ENCODE results near the gene THSD4.
"Not testable (repeated sequence)": the region's sequence is repeated elsewhere in the genome, so short reads cannot be mapped to it uniquely, and the experiment has no call there.

The THSD4 gene

DNA sequence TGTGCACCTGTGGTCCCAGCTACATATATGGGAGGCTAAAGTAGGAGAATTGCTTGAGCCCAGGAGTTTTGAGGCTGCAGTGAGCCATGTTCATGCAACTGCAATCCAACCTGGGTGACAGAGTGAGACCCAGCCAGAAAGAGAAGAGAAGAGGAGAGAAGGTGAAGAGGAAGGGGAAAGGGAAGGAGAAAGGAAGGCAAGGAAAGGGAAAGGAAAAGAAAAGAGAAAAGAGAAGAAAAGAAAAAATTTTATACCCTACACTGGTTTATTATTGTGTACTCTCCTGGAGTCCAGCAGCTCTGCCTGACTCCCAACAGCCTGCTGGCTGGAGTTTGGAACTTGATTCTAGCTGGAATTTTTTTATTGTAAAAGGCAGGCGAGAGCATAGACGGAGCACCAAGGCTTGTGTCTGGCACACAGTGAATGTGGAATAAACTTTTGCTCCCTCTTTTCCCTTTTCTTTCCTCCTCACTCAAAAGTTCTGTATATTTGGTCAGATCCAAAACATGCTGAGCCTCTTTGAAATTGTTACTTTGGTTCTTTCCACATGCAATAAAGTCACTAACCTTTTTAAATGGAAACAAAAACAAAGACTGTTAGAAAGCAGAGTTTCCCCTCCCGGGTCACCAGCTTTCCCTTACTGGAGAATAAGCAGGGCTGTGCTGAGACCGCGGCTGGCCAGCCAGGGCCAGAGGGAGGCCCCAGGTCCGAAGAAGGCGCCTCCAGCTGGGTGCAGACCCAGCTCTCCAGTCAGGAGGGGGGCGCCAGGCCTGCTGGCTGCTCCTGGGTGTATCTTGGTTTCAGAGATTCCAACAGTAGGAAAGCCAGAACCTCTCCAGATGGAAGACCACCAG, 9.9 kb downstream of the THSD4 start:
- no peaks in the 10 kb centered on the region for H3K9me2 ChIP-seq (ENCODE audit: low read depth, low read length)
- H3K4me3 ChIP-seq (ENCODE audit: low read depth, low read length, poor library complexity, severe bottlenecking), result no peak overlapping the region
- no peaks in the 10 kb centered on the region for H3K79me2 ChIP-seq (ENCODE audit: insufficient read depth, low read length)
- H3K9ac ChIP-seq (ENCODE audit: low read length), result no peak overlapping the region
- no peaks in the 10 kb centered on the region for H3K4me1 ChIP-seq (ENCODE audit: insufficient read depth, low read length, severe bottlenecking)
- H3K27ac ChIP-seq (ENCODE audit: low read depth, low read length, poor library complexity, severe bottlenecking), result no peak overlapping the region
- no peaks in the 10 kb centered on the region for H3K36me3 ChIP-seq (ENCODE audit: insufficient read depth, low read length)
- no peaks in the 10 kb centered on the region for H4K20me1 ChIP-seq (ENCODE audit: insufficient read depth, low read length)
- H3K9me3 ChIP-seq (ENCODE audit: low read length), result no peaks in the 10 kb centered on the region
- H3F3A ChIP-seq (ENCODE audit: insufficient read depth, low read length), result no peaks in the 10 kb centered on the region
- H3K4me2 ChIP-seq (ENCODE audit: low read length), result no peak overlapping the region
- H3K27me3 ChIP-seq (ENCODE audit: insufficient read depth, low read length), result no peaks in the 10 kb centered on the region; the same call in 1 of the 2 replicates
- H2AFZ ChIP-seq (ENCODE audit: low read length), result no peak overlapping the region
- TF ChIP-seq, protein P1, sequence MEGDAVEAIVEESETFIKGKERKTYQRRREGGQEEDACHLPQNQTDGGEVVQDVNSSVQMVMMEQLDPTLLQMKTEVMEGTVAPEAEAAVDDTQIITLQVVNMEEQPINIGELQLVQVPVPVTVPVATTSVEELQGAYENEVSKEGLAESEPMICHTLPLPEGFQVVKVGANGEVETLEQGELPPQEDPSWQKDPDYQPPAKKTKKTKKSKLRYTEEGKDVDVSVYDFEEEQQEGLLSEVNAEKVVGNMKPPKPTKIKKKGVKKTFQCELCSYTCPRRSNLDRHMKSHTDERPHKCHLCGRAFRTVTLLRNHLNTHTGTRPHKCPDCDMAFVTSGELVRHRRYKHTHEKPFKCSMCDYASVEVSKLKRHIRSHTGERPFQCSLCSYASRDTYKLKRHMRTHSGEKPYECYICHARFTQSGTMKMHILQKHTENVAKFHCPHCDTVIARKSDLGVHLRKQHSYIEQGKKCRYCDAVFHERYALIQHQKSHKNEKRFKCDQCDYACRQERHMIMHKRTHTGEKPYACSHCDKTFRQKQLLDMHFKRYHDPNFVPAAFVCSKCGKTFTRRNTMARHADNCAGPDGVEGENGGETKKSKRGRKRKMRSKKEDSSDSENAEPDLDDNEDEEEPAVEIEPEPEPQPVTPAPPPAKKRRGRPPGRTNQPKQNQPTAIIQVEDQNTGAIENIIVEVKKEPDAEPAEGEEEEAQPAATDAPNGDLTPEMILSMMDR (IDR thresholded peaks at IDR 0.05; ENCODE audit: low read length), result no peak
- no peak for TF ChIP-seq EZH2 (IDR thresholded peaks at IDR 0.05; ENCODE audit: borderline replicate concordance, low read length)

DNA sequence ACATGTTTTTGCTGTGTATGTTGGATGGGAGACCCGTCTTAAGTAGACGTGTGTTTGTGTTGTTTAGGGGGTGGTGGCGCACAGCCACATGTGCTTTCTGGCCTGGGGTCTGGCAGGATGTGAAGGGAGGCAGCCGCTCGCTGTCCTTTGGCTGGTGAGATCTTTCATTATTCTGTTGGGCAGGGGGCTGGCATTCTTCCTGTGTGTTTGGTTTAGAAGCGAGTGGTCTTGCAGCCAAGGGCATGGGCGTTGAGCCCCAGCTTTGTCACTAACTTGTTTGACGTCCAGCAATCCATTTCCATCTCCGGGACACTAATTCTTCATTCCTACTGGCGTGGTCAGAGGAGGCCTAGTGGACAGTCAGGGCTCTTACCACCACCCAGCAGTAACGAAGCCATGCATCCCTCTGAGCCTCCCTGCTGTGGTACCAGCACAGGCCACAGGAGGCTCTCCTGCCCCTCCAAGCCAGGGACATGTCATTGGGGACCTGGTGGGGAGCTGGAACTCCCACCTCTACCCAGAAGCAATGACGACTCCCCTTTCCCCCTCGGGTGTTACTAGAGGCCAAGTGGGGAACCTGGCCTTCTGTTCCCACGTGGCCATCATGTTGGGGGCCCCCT, 10.7 kb downstream of the THSD4 start:
- H3K9ac ChIP-seq (ENCODE audit: low read length), result no peak overlapping the region
- H3K27ac ChIP-seq (ENCODE audit: low read depth, low read length, poor library complexity, severe bottlenecking), result no peak overlapping the region
- no peaks in the 10 kb centered on the region for H3K9me2 ChIP-seq (ENCODE audit: low read depth, low read length)
- H3K4me3 ChIP-seq (ENCODE audit: low read depth, low read length, poor library complexity, severe bottlenecking), result no peak overlapping the region
- no peaks in the 10 kb centered on the region for H3F3A ChIP-seq (ENCODE audit: insufficient read depth, low read length)
- no peaks in the 10 kb centered on the region for H3K9me3 ChIP-seq (ENCODE audit: low read length)
- H4K20me1 ChIP-seq (ENCODE audit: insufficient read depth, low read length), result no peaks in the 10 kb centered on the region
- H2AFZ ChIP-seq (ENCODE audit: low read length), result no peak overlapping the region
- H3K4me2 ChIP-seq (ENCODE audit: low read length), result no peak overlapping the region
- TF ChIP-seq EZH2 (IDR thresholded peaks at IDR 0.05; ENCODE audit: borderline replicate concordance, low read length), result no peak
- TF ChIP-seq, protein P1 (IDR thresholded peaks at IDR 0.05; ENCODE audit: low read length), result peak; percentile 20; the same call in 1 of the 2 replicates
- no peaks in the 10 kb centered on the region for H3K36me3 ChIP-seq (ENCODE audit: insufficient read depth, low read length)
- no peaks in the 10 kb centered on the region for H3K79me2 ChIP-seq (ENCODE audit: insufficient read depth, low read length)
- no peaks in the 10 kb centered on the region; the same call in 1 of the 2 replicates for H3K27me3 ChIP-seq (ENCODE audit: insufficient read depth, low read length)
- H3K4me1 ChIP-seq (ENCODE audit: insufficient read depth, low read length, severe bottlenecking), result no peaks in the 10 kb centered on the region

- Histone ChIP-seq H3K4me3 (ENCODE audit: low read depth, low read length, poor library complexity, severe bottlenecking) (no peak overlapping the region), H3K4me1 (ENCODE audit: insufficient read depth, low read length, severe bottlenecking) (no peaks in the 10 kb centered on the region), H3K36me3 (ENCODE audit: insufficient read depth, low read length) (no peaks in the 10 kb centered on the region), H3K4me2 (ENCODE audit: low read length) (no peak overlapping the region), H3K79me2 (ENCODE audit: insufficient read depth, low read length) (no peaks in the 10 kb centered on the region), H4K20me1 (ENCODE audit: insufficient read depth, low read length) (no peaks in the 10 kb centered on the region), H3K9me2 (ENCODE audit: low read depth, low read length) (no peaks in the 10 kb centered on the region), H3K9ac (ENCODE audit: low read length) (no peak overlapping the region), H2AFZ (ENCODE audit: low read length) (no peak overlapping the region), H3K27ac (ENCODE audit: low read depth, low read length, poor library complexity, severe bottlenecking) (no peak overlapping the region), H3K9me3 (ENCODE audit: low read length) (no peaks in the 10 kb centered on the region), H3F3A (ENCODE audit: insufficient read depth, low read length) (no peaks in the 10 kb centered on the region), H3K27me3 (ENCODE audit: insufficient read depth, low read length) (no peaks in the 10 kb centered on the region; the same call in 1 of the 2 replicates)
- TF ChIP-seq EZH2 (IDR thresholded peaks at IDR 0.05; ENCODE audit: borderline replicate concordance, low read length), result no peak
- TF ChIP-seq, protein P1 (IDR thresholded peaks at IDR 0.05; ENCODE audit: low read length), result no peak
These were observed 11.8 kb downstream of the THSD4 start for GRCh38 chr15:71127083-71127482.

GRCh38 chr15:71128159-71128558, 12.9 kb downstream of the THSD4 start:
- not testable (repeated sequence) for H3K9me3 ChIP-seq (ENCODE audit: low read length); H3K27me3 ChIP-seq (ENCODE audit: insufficient read depth, low read length); H2AFZ ChIP-seq (ENCODE audit: low read length); H4K20me1 ChIP-seq (ENCODE audit: insufficient read depth, low read length); H3K4me1 ChIP-seq (ENCODE audit: insufficient read depth, low read length, severe bottlenecking); H3K79me2 ChIP-seq (ENCODE audit: insufficient read depth, low read length); H3K36me3 ChIP-seq (ENCODE audit: insufficient read depth, low read length); H3K9ac ChIP-seq (ENCODE audit: low read length); H3F3A ChIP-seq (ENCODE audit: insufficient read depth, low read length); H3K4me2 ChIP-seq (ENCODE audit: low read length); H3K9me2 ChIP-seq (ENCODE audit: low read depth, low read length); H3K4me3 ChIP-seq (ENCODE audit: low read depth, low read length, poor library complexity, severe bottlenecking); H3K27ac ChIP-seq (ENCODE audit: low read depth, low read length, poor library complexity, severe bottlenecking)
